Measurements from ENCODE around the gene ENTPD2.
"Not testable (repeated sequence)": the region's sequence is repeated elsewhere in the genome, so short reads cannot be mapped to it uniquely, and the experiment has no call there.

ENTPD2 gene

DNA sequence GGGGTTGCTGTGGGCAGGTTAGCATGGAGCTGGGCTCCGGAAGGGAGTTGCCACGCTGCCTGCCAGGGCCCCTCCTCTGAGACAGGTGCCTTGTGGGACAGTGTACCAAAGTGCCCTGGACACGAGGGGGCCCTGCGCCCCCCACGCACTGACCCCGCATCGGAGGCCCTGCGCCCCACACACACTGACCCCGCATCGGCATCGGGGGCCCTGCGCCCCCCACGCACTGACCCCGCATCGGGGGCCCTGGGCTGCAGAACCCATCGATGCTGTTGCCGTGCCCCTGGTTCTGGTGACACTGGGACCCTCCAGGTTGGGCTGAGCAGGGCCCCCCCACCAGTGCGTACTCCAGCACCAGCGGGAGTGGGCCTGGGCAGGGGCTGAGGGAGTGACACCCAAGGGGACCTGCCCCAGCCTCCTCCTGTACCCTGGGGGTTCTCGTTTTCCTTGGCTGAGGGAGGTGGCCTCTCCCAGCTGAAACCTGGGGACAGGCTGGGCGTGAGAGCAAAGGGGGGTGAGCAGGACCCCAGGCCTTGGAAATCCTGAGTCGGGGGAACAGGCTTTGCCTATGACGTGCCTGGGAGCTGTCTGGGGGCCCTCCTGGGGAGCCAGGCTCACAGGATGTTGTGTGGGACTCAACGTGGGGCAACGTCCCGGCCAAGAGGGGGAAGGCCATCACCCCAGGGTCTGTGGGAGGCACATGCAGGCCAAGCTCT lies 9.6 kb upstream of the ENTPD2 start:
- no peak overlapping the region for H3K4me3 ChIP-seq (ENCODE audit: low read depth in 1 of 2, low read length in 2 of 2)
- H3K9me3 ChIP-seq (ENCODE audit: control insufficient read depth in 1 of 2, low read length in 2 of 2), result no peaks in the 10 kb centered on the region
- H3K27me3 ChIP-seq (ENCODE audit: control insufficient read depth in 1 of 2, insufficient read depth in 2 of 2, low read length in 2 of 2), result no peaks in the 10 kb centered on the region
- peaks cover 6 to 8% of the 10 kb centered on the region in 2 donors for H3K4me1 ChIP-seq (ENCODE audit: control insufficient read depth in 1 of 2, insufficient read depth in 2 of 2, low read length in 2 of 2)
- no peak overlapping the region for H3K9ac ChIP-seq (ENCODE audit: low read depth in 1 of 2, low read length in 2 of 2)
- H3K27ac ChIP-seq (ENCODE audit: low read depth, low read length), result no peak overlapping the region
- peaks cover 0 to 5% of the 10 kb centered on the region in 2 donors for H3K36me3 ChIP-seq (ENCODE audit: control insufficient read depth in 1 of 2, insufficient read depth in 2 of 2, low read length in 2 of 2)

DNA sequence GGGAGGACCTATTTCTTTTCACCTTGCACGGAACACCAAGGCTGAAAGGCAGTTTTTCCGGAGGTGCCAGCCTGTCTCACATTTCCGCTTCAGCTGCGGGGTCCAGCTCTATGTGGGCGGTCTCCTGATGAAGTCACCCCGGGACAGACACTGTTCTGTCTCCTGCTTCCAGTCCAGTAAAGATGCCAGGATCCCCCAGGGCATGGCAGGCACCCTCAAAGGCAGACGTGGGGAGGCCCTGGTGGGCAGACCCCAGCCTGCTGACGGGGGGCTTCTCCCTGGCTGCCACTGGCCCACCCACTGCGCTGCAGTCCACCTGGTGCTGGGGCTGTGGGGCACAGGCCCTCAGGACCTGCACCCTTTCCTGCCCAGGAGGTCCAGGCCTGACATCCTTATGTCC lies 8.9 kb upstream of the ENTPD2 start:
- not testable (repeated sequence) for H3K4me3 ChIP-seq (ENCODE audit: low read depth in 1 of 2, low read length in 2 of 2); H3K27me3 ChIP-seq (ENCODE audit: control insufficient read depth in 1 of 2, insufficient read depth in 2 of 2, low read length in 2 of 2); H3K9ac ChIP-seq (ENCODE audit: low read depth in 1 of 2, low read length in 2 of 2); H3K9me3 ChIP-seq (ENCODE audit: control insufficient read depth in 1 of 2, low read length in 2 of 2); H3K27ac ChIP-seq (ENCODE audit: low read depth, low read length); H3K36me3 ChIP-seq (ENCODE audit: control insufficient read depth in 1 of 2, insufficient read depth in 2 of 2, low read length in 2 of 2); H3K4me1 ChIP-seq (ENCODE audit: control insufficient read depth in 1 of 2, insufficient read depth in 2 of 2, low read length in 2 of 2)

DNA sequence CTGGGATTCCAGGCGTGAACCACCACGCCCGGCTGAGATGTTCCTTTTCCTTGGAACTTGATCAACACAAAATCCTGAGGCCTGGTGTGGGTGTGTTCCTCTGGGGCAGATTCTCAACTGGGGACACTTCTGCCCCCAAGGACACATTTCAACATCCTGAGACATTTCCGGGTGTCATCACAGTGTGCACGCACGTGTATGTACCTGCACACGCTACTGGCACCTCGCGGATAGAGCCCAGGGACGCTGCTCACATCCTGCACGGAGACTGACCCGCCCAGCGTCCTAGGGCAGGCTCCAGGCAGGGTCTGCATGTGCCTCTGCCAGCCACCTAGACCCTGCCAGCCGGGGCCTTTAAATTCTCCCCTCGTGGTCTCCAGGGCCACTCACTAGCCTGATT lies 8.5 kb upstream of the ENTPD2 start:
- no peak overlapping the region for H3K27ac ChIP-seq (ENCODE audit: low read depth, low read length)

DNA sequence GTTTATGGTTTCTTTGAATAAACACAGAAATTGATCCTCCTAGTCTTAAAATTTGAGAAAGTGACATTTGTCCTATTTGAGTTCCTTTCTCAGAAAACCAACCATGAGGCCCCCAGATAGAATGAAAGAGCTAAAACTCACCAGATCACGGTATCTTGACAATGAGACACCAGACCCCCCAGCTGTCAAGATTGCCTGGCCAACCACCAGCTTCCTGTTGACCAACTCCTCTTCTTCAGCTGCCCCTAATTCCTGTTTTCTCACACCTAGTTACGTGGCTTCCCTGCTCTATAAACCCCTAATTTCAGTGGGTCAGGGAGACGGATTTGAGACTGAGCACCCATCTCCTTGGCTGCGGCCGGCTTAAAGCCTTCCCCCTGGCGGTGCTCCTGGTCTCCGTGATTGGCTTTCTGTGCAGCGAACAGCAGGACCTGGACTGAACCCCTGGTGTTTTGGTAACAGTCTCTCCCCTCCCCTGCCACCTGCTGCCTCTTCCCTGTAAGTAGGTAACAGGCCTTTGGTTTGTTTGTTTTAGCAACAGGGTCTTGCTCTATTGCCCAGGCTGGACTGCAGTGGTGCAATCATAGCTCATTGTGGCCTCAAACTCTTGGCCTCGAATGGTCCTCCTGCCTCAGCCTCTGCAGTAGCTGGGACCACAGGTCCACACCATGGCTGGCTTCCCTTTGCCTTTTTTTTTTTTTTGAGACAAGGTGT lies 4.8 kb upstream of the ENTPD2 start:
- H3K36me3 ChIP-seq (ENCODE audit: control insufficient read depth in 1 of 2, insufficient read depth in 2 of 2, low read length in 2 of 2), result no peaks in the 10 kb centered on the region
- H3K9ac ChIP-seq (ENCODE audit: low read depth in 1 of 2, low read length in 2 of 2), result no peak overlapping the region
- H3K4me1 ChIP-seq (ENCODE audit: control insufficient read depth in 1 of 2, insufficient read depth in 2 of 2, low read length in 2 of 2), result peaks cover 18 to 23% of the 10 kb centered on the region in 2 donors
- H3K9me3 ChIP-seq (ENCODE audit: control insufficient read depth in 1 of 2, low read length in 2 of 2), result no peaks in the 10 kb centered on the region
- H3K27ac ChIP-seq (ENCODE audit: low read depth, low read length), result no peak overlapping the region
- no peaks in the 10 kb centered on the region for H3K27me3 ChIP-seq (ENCODE audit: control insufficient read depth in 1 of 2, insufficient read depth in 2 of 2, low read length in 2 of 2)
- H3K4me3 ChIP-seq (ENCODE audit: low read depth in 1 of 2, low read length in 2 of 2), result no peak overlapping the region

More for the DNA sequence above, 8.5 kb upstream of the ENTPD2 start:
- Histone ChIP-seq H3K4me1 (ENCODE audit: control insufficient read depth in 1 of 2, insufficient read depth in 2 of 2, low read length in 2 of 2) (no peaks in the 10 kb centered on the region), H3K36me3 (ENCODE audit: control insufficient read depth in 1 of 2, insufficient read depth in 2 of 2, low read length in 2 of 2) (peaks cover 0 to 5% of the 10 kb centered on the region in 2 donors), H3K9me3 (ENCODE audit: control insufficient read depth in 1 of 2, low read length in 2 of 2) (no peaks in the 10 kb centered on the region), H3K9ac (ENCODE audit: low read depth in 1 of 2, low read length in 2 of 2) (no peak overlapping the region), H3K4me3 (ENCODE audit: low read depth in 1 of 2, low read length in 2 of 2) (no peak overlapping the region), H3K27me3 (ENCODE audit: control insufficient read depth in 1 of 2, insufficient read depth in 2 of 2, low read length in 2 of 2) (no peaks in the 10 kb centered on the region)

DNA sequence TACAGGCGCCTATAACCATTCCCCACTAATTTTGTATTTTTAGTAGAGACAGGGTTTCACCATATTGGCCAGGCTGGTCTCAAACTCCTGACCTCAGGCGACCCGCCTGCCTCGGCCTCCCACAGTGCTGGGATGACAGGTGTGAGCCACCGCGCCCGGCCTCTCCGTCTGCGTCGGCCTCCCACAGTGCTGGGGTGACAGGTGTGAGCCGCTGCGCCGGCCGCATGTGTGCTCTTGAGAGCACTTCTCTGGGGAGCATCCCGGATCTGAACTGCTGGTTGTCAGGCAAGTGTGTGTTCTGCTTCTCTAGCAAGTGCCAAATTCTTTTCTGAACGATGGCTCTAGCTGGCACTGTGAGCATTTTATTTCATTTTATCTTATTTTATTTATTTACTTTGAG lies 3.7 kb upstream of the ENTPD2 start:
- peaks cover 5 to 6% of the 10 kb centered on the region in 2 donors for H3K27me3 ChIP-seq (ENCODE audit: control insufficient read depth in 1 of 2, insufficient read depth in 2 of 2, low read length in 2 of 2)
- H3K9me3 ChIP-seq (ENCODE audit: control insufficient read depth in 1 of 2, low read length in 2 of 2), result no peaks in the 10 kb centered on the region
- peaks cover 18 to 30% of the 10 kb centered on the region in 2 donors for H3K4me1 ChIP-seq (ENCODE audit: control insufficient read depth in 1 of 2, insufficient read depth in 2 of 2, low read length in 2 of 2)
- H3K9ac ChIP-seq (ENCODE audit: low read depth in 1 of 2, low read length in 2 of 2), result no peak overlapping the region
- no peak overlapping the region for H3K4me3 ChIP-seq (ENCODE audit: low read depth in 1 of 2, low read length in 2 of 2)
- H3K27ac ChIP-seq (ENCODE audit: low read depth, low read length), result no peak overlapping the region
- no peaks in the 10 kb centered on the region for H3K36me3 ChIP-seq (ENCODE audit: control insufficient read depth in 1 of 2, insufficient read depth in 2 of 2, low read length in 2 of 2)

DNA sequence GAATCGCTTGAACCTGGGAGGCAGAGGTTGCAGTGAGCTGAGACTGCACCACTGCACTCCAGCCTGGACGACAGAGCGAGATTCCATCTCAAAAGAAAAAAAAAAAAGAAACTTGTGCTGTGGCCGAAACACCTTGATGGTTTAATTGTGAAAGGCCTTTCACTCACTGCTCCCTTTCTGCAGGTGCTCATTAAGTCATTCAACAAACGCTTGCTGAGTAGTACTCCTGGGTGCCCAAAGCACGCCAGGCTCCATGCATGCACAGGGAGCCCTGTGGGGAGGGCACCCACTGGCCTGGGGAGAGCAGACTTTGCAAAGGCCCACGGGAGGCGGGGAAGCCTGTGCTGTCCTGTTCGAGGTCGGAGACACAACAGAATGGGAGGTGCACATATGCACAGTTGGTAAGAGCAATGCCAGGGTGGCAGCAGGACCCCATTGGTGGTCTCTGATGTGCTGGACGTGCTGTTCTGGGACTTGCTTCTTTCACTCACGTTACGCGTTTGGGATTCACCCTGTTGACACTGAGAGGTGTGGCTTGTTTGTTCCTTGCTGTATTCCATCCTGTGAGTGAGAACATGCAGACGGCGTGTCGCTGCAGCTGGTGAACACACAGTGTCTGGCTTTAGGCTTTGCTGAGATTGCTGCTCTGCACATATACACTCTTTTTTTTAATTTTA lies 3.0 kb upstream of the ENTPD2 start:
- Histone ChIP-seq H3K27ac (ENCODE audit: low read depth, low read length) (no peak overlapping the region), H3K27me3 (ENCODE audit: control insufficient read depth in 1 of 2, insufficient read depth in 2 of 2, low read length in 2 of 2) (peaks cover 6% of the 10 kb centered on the region in 2 donors), H3K36me3 (ENCODE audit: control insufficient read depth in 1 of 2, insufficient read depth in 2 of 2, low read length in 2 of 2) (no peaks in the 10 kb centered on the region), H3K9ac (ENCODE audit: low read depth in 1 of 2, low read length in 2 of 2) (no peak overlapping the region), H3K9me3 (ENCODE audit: control insufficient read depth in 1 of 2, low read length in 2 of 2) (no peaks in the 10 kb centered on the region), H3K4me1 (ENCODE audit: control insufficient read depth in 1 of 2, insufficient read depth in 2 of 2, low read length in 2 of 2) (peaks cover 18 to 30% of the 10 kb centered on the region in 2 donors), H3K4me3 (ENCODE audit: low read depth in 1 of 2, low read length in 2 of 2) (peak overlapping the region in 1 of 2 donors; percentile 16)

DNA sequence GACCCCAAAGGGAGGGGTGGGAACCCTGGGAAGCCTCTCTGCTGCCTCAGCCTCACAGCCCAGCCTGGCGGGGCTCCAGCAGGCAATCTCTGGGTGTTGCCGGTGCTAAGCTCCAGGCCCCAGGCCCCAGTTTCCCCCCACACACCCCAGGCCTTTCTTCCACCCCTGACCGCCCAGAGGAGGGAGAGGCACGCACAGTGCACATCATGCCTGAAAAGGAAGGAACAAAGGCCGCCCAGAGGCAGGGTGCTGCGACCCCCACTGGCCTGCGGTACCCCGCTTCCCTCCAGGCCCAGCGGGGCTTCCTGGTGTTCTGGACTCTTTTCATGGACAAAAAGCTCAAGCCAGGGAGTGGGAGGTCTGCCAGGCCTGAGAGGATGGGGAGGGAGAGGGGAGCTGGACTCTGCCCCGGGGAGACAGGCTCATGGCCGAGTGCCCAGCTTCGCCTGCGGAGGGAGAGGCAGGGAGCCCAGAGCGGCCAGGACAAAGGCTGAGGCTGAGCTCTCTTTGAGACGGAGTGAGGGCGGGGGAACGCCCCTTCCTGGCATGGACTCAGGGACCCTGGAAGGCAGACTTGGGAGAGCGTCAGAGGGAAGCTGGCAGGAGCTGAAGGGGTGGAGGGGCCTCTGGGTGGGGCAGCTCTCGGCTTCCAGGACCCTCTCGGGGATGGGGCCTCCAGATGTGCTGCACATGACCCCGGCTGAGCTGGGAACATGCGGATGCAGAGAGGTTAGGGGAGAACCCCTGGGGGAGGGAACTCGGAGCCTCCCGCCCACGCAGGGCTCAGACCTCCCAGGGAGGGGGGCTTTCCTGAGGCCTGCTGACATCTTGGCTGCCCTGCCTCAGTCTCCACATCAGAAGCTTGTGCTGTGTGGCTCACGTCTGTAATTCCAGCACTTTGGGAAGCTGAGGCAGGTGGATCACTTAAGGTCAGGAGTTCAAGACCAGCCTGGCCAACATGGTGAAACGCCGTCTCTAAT lies 1.8 kb upstream of the ENTPD2 start:
- Histone ChIP-seq H3K27me3 (ENCODE audit: control insufficient read depth in 1 of 2, insufficient read depth in 2 of 2, low read length in 2 of 2) (peaks cover 6 to 11% of the 10 kb centered on the region in 2 donors), H3K36me3 (ENCODE audit: control insufficient read depth in 1 of 2, insufficient read depth in 2 of 2, low read length in 2 of 2) (no peaks in the 10 kb centered on the region), H3K4me3 (ENCODE audit: low read depth in 1 of 2, low read length in 2 of 2) (peak overlapping the region; percentile 28 to 46), H3K9me3 (ENCODE audit: control insufficient read depth in 1 of 2, low read length in 2 of 2) (no peaks in the 10 kb centered on the region), H3K4me1 (ENCODE audit: control insufficient read depth in 1 of 2, insufficient read depth in 2 of 2, low read length in 2 of 2) (peaks cover 18 to 30% of the 10 kb centered on the region in 2 donors), H3K9ac (ENCODE audit: low read depth in 1 of 2, low read length in 2 of 2) (peak overlapping the region; percentile 61 to 74), H3K27ac (ENCODE audit: low read depth, low read length) (peak overlapping the region; percentile 77)

DNA sequence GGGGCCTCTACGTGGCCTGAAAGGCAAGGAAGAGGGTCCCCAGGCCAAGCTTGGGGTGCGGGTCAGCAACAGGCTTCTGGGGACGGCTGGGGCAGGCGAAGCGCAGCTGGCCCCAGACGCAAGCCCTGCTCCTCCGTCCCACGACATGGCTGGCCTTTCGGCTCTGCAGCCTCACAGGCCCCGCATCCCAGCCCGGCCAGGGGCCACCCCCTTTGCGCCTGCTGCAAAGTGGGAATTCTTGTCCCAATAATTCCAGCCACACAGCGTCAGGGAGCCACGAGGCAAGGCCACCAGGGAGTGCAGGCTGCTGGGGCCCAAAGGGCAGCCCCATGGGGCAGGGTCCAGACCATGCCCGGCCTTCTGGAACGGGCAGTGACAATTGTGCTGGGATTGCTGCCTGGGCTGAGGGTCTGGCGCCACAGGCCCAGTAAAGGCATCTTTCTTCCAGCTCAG lies 1.1 kb upstream of the ENTPD2 start:
- peak overlapping the region; percentile 61 to 74 for H3K9ac ChIP-seq (ENCODE audit: low read depth in 1 of 2, low read length in 2 of 2)
- peak overlapping the region; percentile 77 for H3K27ac ChIP-seq (ENCODE audit: low read depth, low read length)
- H3K36me3 ChIP-seq (ENCODE audit: control insufficient read depth in 1 of 2, insufficient read depth in 2 of 2, low read length in 2 of 2), result no peaks in the 10 kb centered on the region
- H3K27me3 ChIP-seq (ENCODE audit: control insufficient read depth in 1 of 2, insufficient read depth in 2 of 2, low read length in 2 of 2), result peaks cover 11 to 12% of the 10 kb centered on the region in 2 donors
- H3K4me1 ChIP-seq (ENCODE audit: control insufficient read depth in 1 of 2, insufficient read depth in 2 of 2, low read length in 2 of 2), result peaks cover 18 to 30% of the 10 kb centered on the region in 2 donors
- peak overlapping the region; percentile 46 to 55 for H3K4me3 ChIP-seq (ENCODE audit: low read depth in 1 of 2, low read length in 2 of 2)
- no peaks in the 10 kb centered on the region for H3K9me3 ChIP-seq (ENCODE audit: control insufficient read depth in 1 of 2, low read length in 2 of 2)

All from duodenal mucosa (tissue), 2 donors.